HG02943 (cell line): Measurements from ENCODE around the gene TSPAN9.

Source experiments
- ATAC-seq: cut with Tn5 transposase; IDR thresholded peaks from one replicate; pipeline ENCODE4 v1.9.1; 2021; ENCODE audit warnings: mild to moderate bottlenecking, low read depth, moderate library complexity; ENCODE audit not compliant: unreplicated experiment

The TSPAN9 gene

DNA sequence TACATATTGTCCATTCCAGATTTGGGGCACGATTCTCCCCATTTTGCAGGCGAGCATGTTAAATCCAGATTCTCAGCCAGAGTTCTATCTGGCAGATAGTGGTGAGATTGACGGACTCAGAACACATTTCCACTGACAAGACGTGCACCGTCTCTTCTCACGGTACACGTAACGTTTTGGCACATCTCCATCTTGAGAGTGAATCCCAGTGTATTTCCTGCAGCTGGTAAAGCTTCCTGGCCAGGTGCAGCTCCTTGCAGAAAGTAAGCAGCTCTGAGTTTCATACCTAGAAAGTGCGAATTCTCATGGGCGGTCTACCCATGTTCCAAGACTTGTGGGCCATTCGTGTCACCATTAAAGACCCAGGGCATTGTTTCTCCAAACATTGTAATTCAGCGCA is 102.6 kb downstream of the TSPAN9 start:
- no peak for ATAC-seq

DNA sequence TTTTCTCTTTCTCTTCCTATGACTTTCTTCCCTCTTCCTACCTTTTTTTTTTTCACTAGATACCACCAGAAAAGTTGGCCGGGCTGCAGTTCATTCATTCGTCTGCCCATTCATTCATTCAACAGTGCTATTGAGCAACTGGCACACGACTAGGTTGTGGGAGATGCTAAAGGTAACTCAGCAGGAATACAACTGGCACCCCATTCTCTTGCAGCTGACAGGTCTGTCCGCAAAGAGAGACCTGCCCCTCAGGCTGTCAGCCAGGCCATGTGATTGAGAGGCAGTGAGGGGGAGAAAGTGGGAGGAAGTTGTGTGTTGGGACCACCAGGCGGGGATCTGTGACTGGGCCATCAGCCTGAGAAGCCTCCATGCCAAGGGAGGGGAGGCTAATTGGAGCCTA is 105.2 kb downstream of the TSPAN9 start:
- ATAC-seq = no peak

DNA sequence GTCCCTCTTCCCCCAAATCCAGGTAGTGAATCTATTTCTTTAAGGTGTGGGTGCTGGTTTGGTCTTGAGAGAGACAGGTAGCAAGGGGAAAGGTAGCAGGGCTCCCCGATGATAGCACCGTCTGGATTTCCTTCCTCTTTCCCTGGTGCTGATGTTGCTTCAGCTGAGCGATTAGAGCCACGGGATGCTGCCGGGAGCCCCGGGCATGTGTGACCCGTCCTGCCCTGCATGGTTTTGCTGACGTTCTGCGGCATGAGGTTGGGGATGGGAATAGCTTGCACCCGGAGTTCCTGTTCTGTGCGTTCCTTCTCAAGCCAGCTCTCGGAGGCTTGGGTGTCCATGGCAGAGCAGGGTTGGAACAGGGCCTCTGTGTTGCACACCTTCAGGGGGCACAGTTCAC is 107.3 kb downstream of the TSPAN9 start:
- no peak for ATAC-seq

DNA sequence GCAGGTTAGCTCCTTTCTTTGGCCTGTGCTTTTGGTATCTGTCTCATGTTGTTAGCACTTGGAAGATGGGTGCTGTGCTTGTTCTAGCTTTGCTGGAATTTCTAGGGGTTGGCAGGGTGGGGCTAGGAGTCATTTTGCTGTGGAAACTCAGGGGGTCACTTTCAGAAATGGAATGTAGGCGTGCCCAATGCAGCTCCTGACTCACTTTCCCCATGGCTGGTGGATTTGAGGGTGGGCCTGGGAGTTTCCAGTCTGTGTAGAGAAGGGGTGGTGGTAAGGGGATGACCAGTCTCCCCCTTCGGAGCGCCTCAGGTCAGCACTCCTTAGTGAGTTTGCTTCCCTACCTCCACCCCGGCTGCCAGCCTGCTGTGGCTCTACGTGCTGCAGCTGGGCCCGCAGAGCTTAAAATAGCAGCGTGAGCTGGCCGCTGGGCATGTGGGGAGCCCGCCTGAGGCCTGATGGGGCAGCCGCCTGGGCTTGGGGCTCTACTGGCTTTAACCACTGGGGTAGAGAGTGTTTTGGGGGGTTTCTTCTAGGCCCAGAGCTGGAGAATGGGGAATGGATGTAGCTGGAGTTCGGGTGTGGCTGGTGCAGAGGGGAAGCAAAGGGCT is 108.2 kb downstream of the TSPAN9 start:
- ATAC-seq = no peak

DNA sequence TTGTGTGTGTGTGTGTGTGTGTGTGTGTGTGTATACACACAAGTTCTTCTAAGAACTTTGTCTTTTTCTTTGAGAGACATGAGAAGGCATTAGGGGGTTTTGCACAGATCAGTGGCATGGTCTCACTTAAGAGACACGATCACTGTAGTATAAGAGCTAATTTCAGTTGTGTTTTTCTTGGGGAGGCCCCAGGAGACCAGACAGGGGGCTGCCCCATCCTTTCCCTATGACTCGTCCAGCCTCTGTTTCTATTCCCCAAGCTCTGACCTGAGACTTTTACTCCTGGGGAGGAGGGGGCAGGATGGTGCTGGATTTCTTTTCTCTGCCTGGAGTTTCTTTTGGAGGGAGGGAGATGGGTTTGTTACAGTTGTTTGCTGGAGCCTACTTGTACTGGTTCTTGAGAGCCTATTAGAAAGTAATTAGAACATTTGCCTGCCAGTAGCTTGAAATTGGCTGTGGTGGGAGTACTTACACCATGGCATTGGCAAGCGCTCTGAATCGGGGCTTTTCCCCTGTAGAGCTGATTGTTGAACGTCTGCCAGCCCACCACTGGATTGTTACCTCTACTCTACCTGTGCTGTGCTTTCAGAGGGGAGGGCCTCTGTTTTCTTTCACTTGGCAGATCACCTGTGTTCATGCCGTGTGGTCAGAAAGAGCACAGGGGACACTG is 109.5 kb downstream of the TSPAN9 start:
- no peak for ATAC-seq

DNA sequence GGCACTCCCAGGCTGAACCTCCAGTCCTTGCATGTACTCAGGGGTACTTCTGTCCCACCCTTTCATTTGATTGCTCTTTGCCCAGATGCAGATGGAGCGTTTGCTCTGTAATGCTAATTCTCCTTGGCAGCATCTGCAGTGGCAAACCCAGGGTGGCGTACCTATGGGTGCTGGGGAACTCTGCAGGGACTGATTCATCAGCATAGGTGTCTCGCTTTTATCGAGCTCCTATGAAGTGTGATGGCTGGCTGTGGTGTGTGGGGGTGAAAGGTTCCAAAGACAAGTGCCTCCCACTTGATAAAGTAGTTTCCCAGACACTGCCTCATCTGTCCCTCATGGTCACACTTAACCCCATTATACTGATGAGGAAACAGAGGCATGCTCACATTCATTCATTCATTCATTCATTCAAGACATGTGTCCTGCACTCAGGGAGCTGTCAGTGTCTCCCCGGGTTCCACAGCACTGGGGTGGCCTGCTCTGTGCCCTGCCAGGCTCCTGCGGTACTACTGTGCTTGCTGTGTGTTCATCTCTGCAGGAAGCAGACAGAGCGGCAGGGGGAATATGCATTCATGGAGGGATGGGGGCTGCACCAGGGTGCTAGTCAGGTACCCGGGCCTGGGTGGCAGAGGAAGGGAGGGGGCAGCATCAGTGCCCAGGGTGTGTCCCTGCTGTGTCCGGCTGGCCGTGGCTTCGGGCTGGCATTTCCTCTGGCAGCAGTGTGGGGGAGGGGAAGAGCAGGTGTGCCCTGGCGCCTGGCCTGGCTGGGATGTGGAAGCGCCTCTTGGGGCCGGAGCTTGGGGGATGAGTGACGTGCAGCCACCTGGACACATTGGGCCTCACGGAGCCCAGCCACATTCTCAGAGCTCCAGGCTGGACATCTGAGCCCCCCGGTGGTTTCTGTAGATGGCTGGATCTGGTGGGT is 110.9 kb downstream of the TSPAN9 start:
- ATAC-seq = no peak

DNA sequence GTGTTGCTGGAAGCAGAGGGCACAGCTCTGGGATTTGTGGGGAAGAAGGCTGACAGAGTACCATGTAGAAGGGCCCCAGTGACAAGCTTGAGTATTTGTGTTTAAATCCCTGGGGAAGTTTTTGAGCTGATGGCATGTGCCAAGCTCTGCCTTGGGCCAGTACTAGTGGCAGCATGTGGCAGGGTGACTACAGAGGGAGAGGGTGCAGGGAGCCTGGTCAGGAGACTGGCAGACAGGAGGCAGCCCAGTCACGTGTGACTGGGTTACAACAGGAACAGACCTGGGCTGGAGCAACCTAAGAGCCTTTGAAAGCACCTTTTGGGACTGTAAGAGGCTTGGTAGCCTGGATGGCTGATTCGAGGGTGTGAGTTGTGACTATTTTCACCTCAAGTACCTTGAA is 112.1 kb downstream of the TSPAN9 start:
- no peak for ATAC-seq

DNA sequence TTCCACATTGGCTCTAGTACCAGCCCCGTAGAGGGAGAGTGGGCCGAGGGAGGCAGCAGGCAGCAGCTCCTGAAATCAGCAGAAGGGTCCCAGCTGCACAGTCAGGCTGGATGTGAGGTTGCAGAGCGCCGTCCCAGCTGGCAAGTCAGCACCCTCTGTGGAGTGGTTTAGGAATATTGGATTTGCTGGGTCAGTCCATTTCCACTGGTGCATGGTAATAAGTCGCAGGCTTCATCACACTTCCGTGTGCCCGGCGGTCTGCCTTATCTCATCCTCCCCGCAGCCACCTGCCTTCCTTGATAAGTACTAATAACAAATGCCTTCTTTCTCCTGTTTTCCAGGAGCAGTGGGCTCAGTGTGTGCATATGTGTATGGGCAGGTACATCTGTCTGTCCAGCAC is 112.9 kb downstream of the TSPAN9 start:
- ATAC-seq = no peak

DNA sequence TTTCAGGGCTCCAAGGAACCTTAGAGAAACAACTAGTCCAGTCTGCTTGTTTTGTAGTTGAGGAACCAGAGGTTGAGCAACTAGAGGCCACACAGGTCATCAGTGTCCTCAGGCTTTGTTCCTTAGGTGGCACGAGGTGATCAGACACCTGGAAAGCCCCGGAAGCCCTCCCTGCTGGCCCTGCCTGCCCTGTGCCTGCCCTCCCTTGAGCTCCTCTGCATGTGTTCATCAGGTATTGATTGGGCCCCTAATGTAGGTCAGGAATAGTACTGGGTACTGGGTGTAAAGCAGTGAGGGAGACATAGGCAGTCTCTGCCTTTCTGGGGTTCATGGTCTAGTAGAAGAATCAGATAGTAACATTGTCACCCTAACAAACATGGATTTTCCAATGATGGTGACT is 114.3 kb downstream of the TSPAN9 start:
- ATAC-seq = no peak

DNA sequence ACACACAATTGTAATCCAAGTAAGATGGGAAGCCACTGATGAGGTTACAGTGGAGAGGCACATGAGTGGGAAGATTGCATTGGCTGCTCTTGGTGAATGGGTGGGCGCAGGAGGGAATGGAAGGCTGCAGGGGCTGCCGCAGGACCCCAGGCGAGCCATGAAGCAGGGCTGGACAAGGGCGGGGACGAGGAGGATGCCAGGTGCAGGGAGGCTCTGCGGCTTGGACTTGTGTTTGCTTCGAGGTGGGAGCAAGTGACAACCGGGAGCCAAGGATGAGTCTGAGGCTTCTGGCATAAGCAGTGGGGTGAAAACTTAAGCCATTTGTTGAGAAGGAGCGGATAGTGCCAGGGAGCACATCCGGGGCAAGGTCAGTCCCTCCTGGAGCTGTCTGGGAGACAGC is 115.0 kb downstream of the TSPAN9 start:
- no peak for ATAC-seq

DNA sequence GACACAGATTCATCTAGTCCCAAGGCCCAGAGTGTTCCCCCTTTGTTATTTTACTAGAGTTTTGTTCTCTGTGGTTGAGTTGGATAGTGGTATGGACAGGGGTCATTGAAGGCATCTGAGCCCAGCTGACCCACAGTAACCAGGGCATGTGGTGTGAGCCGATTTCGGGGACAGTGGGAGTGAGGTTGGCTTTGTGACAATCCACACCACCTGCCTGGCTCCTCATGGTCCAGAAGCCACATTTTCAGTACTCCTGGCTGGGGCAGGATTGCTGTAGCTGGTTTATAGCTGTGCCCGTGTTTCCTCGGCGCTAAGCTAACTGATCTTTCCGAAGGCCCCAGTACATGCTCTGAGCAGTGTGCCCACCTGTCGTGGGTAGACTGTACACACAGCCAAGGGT is 116.0 kb downstream of the TSPAN9 start:
- ATAC-seq = no peak

DNA sequence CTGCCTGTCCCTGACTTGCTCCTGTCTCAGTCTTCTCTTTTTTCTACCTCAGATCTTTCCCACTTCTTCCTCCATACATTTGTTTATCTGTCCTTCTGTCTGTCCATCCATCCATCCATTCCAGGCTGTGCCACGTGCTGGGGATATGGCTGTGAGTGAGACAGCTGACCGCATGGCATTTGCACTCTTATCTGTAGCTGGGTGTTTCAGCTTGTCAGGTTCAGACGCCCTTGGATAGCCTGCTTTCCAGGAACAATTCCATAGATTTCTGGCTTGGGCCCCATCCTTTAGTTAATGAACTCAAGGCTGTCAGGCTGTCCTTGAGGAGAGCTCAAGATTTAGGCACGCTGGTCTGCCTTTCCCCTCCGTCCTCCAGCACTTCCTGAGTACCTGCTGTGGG is 116.6 kb downstream of the TSPAN9 start:
- ATAC-seq = no peak

DNA sequence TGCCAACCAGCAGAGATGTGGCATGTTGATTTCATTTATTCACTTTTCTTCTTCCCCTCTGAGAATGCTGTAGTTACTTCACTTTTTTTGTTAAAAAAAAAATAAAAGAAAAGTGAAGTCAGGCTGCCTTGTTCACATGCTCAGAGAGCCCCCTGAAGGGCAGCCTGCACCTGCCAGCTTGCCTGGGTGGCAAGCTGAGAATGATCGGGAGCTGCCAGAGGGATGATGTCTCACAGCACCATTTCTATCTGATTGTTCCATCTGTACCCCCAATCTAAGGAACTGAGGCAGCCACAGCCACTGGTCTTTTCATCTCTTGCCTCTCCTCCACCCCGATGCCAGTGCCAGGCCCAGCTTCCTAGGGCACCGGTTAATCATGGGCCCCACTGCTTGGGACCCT is 118.2 kb downstream of the TSPAN9 start:
- no peak for ATAC-seq

DNA sequence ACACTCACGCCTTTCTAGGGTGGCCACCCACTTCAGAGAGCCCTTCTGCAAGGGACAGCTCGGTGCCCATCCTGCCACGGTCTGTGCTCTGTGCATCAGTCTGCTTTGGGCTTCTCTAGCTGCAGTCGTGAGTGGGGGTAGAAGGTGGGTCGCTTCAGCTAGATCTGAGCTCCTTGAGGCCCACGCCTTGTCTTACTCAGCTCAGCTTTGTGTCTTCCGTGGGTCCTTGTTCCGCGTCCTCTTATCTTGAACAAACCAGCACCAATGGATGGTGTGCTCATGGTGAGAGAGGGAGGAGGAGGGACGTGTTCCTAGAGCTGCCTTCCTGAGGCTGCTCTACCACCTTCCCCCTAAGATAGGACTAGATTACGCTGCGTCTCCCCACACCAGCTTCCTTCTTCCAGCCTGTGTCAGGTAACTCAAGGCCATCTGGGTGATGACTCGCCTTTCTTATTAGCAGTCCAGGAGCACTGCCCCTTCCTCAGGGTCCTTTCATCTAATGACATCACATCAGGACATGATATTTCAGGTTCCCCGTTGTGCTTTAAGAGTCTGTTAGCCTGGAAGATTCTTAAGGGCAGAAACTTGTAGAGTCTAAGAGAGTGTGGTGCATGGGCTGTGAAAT is 118.8 kb downstream of the TSPAN9 start:
- no peak for ATAC-seq

DNA sequence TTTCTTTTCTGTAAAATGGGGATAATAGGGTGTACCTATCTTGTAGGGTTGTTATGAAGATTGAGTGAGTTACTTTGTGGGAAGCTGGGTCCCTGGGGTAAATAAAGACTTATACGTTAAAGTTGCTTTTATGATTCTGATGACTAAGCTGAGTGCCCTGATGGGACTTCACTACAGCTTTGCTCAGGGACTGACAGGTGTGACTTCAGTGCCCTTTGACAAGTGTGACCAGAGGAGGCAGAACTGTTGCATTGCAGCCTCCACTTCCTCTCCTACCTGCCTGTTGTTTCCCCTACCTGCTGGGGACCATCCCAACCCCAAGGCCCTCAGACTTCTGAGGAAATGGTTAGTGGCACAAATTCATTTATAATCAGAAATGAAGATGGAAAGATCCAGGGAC is 119.3 kb downstream of the TSPAN9 start:
- ATAC-seq = no peak

DNA sequence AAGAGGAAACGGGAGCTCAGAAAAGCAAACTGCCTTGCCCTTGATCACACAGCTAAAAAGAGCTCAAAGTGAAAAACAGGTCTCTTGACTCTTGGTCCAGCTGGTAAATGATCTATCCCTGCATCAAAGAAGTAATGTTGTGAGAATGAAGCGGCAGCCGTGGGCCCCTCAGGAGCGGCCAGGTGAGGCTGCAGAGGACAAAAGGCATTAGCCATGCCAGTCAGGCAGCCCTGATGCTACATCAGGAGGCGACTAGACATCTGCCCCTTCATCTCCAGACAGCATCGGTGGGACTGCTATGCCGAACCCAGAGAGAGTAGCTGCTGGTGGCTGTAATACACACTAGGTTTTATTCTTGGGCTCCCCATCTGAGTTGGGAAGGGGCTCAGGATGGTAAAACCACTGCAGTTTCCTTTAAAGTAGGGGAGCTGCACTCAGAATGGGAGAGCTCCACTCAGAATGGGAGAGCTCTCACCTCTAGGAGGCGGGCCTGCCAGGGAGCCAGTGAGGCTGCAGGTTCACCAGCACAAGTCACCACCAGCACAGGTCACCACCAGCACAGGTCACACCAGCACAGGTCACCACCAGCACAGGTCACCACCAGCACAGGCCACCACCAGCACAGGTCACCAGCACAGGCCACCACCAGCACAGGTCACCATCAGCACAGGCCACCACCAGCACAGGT is 120.1 kb downstream of the TSPAN9 start:
- ATAC-seq = no peak

DNA sequence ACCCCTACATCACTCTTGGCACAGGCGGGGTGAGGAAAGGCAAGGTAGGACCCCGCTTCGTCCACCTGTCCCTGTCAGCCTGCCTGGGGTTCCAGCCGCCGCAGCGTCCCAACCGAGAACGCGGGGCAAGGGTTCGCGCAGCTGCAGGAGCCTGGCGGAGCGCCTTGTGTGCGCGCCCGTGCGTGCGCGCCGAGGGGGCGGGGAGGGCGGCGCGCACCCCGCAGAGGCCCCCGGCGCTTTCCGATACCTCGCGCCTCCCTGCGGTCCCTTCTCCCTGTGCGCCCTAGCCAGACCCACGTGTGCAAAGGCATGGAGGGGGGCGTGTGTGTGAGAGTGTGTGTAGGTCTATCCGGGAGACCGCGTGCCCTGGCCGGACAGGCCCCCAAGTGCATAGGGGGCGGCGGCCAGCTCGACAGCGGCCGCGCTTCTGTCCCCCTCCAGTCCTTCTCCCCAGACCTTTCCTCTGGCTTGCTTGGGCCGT is 122.4 kb downstream of the TSPAN9 start:
- ATAC-seq = no peak

DNA sequence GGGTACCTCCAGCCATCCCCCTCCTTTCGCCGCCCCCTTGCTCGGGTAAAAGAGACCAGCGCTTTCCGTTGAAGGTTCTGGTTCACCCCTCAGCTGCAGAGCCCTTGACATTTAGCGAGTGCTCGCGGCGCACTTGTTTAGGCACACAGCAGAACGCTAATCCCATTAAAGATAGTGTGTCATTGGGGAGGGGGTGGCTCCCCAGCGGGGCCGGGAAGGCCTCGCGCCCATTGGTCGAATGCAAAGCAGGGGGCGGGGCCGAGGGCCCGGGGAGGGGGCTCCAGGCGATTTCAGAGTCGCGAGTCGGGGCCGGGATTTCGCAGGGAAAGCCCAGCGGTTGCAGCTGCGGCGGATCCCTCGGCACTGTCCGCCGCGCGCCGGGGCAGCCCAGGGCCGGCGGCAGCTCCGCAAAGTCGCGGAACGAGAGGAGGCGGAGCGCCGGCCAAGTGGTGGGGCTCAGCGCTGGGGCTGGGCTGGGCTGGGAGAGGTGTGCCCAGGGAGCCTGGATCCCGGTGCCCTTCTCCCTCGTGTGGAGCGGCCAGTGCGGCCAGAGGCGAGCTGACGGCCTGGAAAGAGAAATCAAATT is 122.9 kb downstream of the TSPAN9 start:
- no peak for ATAC-seq

DNA sequence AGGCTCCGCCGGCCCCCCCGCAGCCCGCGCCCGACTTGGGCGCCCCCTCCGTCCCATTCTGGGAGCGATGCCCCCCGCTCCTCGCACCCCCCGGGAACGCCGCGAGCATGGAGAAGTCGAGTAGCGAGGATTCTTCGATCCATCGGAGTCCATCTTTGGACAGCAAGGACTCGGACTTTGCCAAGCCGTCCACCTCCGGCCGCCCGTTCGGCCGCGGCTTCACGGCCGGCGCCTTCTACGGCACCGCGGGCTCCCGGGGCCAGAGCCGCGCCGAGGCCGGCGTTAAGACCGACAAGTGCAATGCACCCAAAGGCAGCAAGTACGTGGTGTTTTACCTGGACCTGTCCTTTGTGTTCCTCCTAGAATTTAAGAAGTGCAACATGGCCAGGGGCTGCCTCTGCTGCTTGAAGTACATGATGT is 123.6 kb downstream of the TSPAN9 start:
- ATAC-seq = no peak
